Hippocampal formation (tissue), 2 donors: ENCODE measurements around the gene GJC2.
"Not testable (repeated sequence)": the region's sequence is repeated elsewhere in the genome, so short reads cannot be mapped to it uniquely, and the experiment has no call there.

Experiments
- DNase-seq, 2 donors: peaks; one replicate each; lab custom pipeline; 2025; lab: John Stamatoyannopoulos, UW

Gene GJC2

DNA sequence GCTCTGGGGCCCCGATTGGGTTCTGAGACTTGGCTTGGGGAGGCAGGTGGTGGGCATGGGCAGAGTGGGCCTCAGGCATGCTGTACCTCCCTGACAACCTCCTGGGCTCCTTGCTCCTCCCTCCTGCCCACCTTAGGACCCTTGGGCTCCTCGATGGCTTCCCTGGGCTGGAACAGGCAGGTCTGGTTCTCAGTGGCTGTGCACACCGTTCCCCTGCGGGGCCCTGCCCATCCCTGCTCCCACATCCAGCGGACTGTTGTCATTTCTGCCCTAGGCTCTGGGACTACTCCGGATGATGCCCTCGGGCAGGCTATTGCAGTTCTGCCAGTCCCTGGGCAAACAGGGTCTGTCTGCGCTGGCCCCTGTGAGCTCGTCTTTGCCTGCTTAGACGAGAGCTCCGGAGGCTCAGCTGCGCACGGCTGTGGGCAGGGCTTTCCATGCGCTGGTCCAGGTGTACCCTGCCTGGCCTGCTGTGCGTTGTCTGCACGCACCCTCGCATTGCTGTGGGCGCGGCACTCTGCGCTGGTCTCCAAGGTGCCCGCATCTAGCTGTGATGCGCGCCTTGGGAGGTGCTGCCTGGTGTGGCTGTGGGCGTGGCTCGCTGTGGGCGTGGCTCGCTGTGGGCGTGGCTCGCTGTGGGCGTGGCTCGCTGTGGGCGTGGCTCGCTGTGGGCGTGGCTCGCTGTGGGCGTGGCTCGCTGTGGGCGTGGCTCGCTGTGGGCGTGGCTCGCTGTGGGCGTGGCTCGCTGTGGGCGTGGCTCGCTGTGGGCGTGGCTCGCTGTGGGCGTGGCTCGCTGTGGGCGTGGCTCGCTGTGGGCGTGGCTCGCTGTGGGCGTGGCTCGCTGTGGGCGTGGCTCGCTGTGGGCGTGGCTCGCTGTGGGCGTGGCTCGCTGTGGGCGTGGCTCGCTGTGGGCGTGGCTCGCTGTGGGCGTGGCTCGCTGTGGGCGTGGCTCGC is 24.1 kb downstream of the GJC2 start:
- not testable (repeated sequence) for DNase-seq

DNA sequence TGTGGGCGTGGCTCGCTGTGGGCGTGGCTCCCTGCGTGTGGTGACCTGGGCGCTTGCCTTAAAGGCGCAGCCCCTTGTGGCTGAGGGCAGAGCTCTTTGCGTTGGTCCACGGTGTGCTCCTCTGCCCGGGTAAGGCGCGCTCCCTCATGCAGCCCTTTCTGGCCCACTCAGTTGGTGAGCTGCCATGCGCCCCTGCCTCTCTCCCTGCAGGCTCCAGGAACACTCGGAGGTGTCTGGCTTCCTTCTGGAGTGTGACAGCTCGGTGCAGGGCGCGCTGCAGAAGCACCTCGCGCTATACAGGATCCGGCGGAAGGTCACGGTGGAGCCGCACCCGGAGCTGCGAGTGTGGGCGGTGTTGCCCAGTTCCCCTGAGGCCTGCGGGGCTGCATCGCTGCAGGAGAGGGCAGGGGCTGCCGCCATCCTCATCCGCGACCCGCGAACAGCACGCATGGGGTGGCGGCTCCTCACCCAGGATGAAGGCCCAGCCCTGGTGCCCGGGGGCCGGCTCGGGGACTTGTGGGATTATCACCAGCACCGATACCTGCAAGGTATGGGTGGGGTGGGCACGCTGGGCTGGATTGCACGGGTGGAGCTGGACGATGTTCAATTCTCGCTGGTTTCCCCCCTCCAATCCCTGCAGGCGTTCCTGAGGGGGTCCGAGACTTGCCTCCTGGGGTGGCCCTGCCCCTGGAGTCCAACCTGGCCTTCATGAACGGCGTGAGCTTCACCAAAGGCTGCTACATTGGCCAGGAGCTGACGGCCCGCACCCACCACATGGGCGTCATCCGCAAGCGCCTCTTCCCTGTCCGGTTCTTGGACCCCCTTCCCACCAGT is 25.0 kb downstream of the GJC2 start:
- DNase-seq, result no peak

DNA sequence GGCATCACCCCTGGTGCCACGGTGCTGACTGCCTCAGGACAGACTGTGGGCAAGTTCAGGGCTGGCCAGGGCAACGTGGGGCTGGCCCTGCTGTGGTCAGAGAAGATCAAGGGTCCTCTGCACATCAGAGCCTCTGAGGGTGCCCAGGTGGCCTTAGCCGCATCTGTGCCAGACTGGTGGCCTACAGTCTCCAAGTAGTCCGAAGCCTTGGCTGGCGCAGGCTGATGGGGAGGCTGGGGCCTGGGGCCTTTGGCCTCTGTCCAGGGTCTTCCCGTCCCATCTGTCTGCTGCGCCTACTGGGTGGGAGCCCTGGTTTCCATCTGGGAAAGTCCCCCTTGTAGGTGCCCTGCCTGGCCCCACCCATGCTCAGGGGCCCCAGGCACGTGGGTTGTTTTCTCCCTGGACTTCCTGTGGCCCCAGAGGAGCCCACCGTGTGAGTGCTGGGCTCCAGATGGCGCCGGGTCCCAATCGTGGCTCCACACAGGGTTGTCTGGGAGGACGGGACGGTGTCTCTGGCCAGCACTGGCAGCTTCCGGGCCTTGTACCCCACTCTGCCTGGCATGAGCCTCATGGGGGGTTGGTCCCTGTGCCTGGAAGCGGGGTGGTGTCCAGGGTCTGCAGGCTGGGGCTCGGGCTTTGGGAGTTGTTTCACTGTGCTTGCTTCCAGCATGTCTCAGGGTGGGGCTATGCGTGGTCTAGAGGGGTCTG is 25.7 kb downstream of the GJC2 start:
- no peak for DNase-seq

DNA sequence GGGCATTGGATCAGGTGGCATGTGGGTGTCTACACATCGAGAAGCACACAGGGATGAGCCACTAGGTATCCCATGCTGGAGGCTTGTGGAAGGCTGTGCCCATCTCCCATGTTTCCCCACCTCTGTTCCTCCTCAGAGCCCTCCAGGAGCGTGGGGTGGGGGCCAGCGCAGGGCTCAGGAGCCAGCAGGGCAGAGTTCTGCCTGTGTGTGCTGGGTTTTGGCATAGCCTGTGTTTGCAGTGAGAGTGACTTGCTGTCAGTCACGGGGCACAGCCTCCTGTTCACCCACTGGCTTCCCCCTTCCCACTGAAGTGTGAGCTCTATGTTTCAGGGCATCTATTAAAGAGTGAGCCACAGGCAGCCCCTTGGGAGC is 26.3 kb downstream of the GJC2 start:
- no peak for DNase-seq

DNA sequence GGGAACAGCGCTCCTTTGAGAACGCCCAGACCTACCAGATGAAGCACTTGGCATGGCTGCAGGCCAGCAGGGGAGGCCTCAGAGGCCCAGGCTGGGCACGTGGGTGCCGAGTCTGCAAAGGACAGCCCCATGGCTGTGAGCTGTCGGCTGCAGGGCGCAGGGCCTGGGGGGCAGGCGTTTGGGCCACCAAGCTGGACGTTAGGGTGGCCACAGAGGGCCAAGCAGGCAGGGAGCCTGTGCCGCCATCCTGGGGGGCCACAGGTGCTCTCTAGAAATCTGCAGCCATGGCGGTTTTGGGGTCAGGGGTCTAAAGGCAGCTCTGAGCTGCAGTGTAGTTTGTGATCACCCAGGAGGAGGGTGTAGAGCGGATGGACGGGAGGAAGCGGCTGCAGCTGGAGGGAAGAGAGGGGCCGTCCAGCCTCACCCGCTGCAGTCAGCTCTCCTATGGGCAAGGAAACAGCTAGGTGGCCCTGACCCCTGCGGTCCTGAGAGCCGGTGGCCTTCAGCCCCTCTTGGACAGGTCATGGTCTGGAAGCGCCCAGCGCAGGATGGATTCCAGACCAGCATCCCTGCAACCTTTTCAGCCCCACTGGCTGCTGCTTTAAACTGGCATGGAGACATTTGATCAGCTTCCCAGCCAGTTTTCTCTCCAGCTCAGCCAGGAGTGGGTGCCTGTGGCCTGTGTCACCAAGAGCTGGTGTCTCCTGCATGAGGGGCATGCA is 26.9 kb downstream of the GJC2 start:
- DNase-seq, result no peak

DNA sequence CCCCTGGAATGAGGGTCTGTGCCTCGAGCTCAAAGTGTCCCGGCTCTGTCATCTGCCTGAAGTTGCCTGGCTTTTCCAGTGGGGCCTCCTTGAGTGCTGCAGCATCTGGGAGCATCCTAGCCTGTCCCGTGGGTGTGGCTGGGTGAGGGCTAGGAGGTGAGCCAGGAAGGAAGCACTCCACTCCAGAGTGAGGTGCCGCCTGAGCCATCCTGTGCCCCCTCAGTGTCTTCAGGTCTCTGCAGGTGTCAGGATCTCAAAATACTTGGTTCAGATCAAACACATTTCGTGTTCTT is 27.4 kb downstream of the GJC2 start:
- DNase-seq, result no peak

DNA sequence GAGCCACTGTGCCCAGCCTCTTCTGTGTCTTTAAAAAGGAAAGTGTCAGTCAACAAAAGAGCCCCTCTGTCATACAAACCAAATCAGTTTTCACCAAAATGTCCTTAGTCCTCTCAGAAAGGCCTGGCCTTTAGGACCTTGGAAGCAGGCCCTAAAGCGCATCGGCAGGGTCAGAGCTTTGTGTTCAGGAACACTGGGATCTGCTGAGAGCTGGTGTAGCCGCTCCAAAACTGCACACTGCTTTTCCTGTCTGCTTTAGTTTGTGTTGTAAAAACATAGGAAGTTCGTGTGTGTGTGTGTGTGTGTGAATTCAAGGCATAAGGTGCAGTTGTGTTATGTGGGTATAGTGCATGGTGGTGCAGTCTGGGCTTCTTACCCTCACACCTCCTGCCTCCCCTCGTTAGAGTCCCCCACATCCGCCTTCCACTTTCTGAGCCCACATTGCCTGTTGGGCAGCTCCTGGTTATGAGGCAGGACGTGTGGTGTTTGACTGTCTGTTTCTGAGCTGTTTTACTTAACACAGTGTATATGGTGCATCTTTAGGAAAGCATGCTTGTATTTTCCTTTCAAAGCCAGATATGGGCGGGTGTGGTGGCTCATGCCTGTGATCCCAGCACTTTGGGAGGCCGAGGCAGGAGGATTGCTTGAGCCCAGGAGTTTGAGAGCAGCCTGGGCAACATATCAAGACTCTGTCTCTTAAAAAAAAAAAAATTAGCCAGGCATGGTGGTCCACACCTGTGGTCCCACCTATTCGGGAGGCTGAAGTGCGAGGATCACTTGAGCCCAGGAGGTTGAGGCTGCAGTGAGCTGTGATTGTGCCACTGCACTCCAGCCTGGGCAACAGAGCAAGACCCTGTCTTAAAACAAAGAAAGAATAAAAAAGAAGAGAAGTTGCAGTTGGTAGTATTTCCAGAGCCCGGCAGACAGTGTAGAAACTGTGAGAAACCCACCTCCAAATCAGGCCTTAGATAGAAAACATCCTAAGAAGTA is 28.3 kb downstream of the GJC2 start:
- DNase-seq, result no peak

DNA sequence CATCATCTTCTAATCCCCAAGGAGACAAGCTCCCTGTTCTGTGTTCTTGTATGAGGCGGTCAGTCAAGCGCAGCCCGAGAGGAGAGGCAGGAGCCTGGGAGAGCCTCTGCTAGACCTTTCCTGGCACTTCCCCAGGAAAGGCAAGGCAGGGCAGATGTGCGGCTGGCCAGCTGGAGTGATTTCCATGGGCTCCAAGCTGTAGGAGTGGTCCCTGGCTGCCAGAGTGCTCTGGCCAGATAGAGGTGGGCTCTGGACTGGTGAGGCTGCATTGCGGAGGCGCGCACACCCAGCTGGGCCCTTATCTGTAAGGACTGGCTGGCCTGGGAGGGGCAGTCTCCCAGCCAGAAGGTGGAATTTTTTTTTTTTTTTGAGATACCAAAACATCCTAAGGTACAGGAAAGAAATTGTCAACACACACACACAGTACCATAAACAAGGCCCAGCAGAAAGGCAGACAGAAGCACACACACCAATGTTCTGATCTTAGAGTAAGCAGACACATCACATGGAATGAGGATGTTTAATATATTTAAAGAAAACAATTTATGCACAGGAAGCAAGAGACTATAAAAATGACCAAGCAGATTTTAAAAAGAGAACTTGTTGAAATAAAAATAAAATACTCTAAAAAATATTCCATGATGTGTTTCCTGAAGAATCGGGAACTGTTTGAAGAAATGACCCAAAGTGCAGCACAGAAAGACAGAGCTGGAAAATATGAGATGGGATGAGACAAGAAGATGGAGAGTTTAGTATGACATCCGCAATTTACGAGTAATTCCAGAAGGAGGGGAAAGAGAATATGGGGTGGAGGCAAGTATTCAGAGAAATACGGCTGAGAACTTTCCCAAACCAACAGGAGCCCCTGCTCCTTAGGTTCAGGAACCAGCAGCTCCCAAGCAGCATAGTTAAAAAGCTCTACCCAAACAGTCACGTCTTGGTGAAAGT is 29.3 kb downstream of the GJC2 start:
- DNase-seq, result no peak

DNA sequence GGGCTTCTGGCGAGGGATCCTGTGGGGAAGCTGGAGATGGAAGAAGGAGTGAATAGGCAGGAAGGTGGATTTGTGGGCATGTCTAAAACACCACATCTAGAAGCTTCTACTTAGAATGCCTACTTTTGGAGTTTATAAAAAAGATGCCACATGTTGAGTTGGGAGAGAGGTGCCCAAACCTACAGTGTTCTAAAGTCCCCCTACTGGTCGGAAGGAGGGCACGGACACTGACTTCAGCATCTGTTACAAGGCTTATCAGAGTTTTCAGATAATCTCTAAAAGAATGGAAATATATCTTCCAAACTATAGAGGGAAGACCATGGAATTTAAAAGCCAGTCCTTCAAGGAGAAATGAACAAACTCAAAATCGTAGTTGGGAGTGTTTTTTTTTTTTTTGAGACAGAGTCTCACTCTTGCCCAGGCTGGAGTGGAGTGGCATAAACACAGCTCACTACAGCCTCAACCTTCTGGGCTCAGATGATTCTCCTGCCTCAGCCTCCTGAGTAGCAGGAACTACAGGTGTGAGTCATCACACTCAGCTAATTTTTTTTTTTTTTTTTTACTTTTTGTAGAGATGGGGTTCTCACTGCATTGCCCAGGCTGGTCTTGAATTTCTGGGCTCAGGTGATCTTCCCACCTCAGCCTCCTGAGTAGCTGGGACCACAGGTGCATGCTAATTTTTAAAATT is 30.7 kb downstream of the GJC2 start:
- no peak for DNase-seq

DNA sequence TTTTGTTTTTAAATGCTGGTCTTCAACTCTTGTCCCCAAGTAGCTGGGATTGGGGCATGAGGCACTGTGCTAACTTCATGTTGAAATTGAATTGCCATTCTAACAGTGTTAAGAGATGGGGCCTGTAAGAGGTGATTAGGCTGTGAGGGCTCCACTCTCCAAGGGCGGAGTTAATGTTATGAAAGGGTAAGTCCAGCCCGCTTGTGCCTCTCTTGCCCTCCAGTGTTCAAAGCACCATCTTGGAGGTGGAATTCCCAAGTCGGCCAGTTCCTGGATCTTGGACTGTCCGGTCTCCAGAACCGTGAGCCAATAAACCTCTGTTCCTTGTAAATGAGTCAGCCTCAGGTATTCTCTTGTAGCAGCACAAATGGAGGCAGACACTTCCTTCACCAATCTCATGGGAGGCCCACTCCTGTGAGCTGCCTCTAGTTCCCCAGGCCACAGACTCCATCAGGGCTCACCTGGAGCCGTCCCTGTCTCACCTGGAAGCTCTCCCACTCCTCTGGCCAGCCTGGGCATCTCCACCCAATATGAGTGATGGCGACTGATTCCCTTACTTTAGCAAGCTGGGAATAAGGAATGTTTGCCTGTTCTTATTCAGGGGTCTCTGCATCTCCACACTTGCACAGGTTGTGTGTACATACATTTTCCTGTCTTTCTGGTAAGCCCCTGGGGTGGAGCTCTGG is 31.4 kb downstream of the GJC2 start:
- DNase-seq, result no peak

DNA sequence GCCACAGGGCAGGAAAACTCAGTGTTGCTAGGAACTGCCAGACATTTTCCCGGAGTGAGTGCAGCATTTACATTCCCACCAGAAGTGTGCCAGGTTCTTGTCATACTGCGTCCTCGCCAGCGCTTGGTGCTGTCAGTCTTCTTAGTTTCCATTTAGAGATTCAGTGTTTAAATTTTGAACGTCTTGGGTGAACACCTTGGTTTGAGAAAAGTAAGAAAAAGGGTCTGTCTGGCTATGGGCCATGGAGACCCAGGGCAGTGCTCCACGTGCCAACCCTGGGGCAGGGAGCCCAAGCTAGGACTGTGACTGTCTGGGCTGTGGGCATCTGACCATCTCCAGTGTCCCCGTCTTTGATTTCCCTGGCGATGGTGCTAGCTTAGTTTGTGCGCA is 31.9 kb downstream of the GJC2 start:
- DNase-seq, result no peak

DNA sequence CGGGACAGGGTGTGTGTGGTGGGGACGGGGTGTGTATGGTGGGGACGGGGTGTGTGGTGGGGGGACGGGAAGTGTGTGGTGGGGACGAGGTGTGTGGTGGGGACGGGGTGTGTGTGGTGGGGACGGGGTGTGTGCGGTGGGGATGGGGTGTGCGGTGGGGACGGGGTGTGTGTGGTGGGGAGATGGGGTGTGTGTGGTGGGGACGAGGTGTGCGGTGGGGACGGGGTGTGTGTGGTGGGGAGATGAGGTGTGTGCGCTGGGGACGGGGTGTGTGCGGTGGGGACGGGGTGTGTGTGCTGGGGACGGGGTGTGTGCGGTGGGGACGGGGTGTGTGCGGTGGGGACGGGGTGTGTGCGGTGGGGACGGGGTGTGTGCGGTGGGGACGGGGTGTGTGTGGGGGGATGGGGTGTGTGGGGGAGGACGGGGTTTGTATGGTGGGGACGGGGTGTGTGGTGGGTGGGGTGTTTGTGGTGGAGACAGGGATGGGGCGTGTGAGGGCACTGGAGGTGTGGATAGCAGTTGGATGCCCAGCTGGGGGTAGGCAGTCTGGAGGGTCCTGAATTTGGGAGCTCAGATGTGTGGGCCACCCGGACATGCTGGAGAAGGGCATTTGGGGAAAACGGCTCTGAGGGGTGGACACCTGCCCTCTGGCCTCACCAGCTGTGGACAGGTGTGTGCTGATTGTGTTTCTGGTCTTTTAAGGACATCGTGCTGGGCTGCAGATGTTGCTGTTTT is 32.7 kb downstream of the GJC2 start:
- no peak for DNase-seq

DNA sequence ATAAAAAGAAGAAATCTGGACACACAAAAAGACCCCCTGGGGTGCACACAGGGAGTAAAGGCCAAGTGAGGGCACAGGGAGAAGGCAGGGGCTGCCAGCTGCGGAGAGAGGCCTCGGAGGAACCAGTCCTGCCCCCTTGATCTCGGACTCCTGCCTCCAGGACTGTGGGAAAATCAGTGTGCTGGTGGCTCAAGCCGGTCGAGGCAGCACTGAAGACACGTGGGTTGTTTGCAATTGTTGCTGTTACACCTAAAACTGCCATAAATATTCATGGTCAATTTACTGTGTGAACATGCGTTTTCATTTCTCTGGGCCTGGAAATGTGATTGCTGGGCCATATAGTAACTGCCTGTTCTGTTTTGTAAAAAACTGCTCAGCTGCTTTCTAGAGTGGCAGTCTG is 34.4 kb downstream of the GJC2 start:
- no peak for DNase-seq

DNA sequence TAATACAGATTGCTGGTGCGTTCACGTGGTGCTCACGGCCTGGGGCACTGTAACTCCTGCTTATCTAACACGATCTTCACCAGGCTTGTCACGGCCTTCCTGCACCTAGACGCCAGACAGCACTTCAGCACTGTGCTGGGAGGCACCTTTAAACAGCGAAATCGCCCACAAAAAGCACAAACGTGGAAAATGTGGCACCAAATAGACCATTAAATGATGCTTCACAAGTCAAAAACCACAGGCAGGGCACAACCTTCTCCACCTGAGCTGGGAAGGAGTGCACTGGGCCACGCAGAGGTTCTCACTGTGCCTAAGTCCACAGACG is 35.9 kb downstream of the GJC2 start:
- no peak for DNase-seq

DNA sequence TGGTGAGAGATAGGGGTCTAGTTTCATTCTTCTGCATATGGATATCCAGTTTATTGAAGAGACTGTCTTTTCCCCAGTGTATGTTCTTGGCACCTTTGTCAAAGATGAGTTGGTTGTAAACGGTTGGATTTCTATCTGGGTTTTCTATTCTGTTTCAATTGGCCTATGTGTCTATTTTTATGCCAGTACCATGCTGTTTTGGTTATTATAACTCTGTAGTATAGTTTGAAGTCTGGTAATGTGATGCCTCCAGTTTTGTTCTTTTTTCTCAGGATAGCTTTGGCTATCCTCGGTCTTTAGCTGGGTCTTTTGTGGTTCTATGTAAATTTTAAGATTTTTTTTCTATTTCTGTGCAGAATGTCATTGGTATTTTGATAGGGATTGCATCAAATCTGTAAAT is 38.5 kb downstream of the GJC2 start:
- DNase-seq, result not testable (repeated sequence)

DNA sequence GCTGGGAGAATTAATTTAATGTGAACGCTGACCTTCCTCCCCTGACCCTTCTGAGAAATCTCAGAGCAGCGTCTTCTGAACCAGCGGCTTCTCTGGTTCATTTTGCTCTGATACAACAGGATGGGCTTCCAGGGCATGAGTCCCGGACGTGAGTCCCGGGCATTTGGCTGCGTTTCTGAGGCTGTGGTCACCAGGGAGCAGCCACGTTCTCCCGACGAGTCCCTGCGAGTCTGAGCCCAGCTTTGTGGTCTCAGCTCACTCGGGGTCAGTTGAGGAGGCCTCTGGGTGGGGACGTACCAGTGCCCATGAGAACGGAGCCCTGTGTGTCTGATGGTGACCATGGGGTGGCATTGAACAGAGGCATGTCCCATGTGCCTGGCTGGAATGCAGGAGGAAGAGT is 40.5 kb downstream of the GJC2 start:
- no peak for DNase-seq

DNA sequence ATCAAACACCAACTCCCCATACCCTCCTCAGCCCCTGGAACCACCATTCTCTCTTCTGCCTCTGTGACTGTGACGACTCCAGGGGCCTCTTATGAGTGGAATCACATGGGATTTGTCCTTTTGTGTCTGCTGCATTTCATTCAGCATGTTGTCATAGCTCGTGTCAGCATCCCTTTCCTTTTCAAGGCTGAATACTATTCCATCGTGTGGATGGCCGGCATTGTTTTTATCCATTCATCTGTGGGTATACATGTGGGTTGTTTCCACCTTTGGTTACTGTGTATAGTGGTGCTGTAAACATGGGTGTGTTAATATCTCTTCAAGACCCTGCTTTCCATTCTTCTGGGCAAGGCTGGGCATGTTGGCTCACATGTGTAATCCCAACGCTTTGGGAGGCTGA is 41.0 kb downstream of the GJC2 start:
- no peak for DNase-seq

DNA sequence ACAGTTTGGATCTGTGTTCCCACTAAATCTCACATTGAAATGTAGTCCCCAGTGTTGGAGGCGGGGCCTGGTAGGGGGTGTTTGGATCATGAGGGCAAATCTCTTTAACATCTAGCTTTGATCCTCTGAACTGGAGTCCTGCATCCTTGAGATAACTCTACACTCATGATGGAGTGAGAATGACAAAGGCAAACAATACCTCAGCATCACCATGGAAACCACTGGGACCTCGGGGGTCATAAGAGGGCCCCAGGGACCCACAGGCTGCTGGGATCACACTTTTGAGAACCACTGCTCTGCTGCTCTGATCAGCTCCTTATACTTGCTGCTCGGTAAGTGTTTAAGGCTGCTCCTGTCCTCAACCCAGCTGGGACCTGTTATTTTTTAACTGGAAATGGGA is 44.7 kb downstream of the GJC2 start:
- no peak for DNase-seq
